ENCODE data around the gene DCUN1D1.
A peak's percentile ranks its signal among the peaks of the same experiment; 100 is the strongest.

Gene DCUN1D1

DNA sequence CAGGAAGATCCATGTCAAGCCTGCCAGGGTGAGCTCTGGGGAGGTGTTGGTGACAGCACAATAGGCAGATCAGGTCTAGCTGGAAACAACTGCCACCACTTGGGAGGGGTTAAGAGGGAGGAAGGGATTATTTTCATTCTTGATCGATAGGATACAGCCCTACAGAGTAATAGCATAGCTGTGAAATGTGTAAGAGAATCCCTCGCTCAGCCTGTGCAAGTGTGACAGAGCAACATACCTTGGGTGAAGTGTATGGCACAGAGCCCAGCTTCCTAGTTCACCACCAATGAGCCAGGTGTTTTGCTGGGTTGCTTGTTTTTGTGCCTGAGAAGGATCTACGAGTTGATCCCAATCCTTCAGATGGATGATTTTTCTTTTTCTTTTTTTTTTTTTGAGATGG is 9.2 kb upstream of the DCUN1D1 start:
- TF ChIP-seq, protein P1, sequence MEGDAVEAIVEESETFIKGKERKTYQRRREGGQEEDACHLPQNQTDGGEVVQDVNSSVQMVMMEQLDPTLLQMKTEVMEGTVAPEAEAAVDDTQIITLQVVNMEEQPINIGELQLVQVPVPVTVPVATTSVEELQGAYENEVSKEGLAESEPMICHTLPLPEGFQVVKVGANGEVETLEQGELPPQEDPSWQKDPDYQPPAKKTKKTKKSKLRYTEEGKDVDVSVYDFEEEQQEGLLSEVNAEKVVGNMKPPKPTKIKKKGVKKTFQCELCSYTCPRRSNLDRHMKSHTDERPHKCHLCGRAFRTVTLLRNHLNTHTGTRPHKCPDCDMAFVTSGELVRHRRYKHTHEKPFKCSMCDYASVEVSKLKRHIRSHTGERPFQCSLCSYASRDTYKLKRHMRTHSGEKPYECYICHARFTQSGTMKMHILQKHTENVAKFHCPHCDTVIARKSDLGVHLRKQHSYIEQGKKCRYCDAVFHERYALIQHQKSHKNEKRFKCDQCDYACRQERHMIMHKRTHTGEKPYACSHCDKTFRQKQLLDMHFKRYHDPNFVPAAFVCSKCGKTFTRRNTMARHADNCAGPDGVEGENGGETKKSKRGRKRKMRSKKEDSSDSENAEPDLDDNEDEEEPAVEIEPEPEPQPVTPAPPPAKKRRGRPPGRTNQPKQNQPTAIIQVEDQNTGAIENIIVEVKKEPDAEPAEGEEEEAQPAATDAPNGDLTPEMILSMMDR (IDR thresholded peaks at IDR 0.05; ENCODE audit: borderline replicate concordance, control extremely low read depth, extremely low read depth, insufficient read depth, missing control alignments): no peak
- no peak for DNase-seq (ENCODE audit: low spot score)
- in situ Hi-C loops (cut with MboI; ENCODE audit: low sequenced_read_pairs, unreplicated experiment): no loop called here

DNA sequence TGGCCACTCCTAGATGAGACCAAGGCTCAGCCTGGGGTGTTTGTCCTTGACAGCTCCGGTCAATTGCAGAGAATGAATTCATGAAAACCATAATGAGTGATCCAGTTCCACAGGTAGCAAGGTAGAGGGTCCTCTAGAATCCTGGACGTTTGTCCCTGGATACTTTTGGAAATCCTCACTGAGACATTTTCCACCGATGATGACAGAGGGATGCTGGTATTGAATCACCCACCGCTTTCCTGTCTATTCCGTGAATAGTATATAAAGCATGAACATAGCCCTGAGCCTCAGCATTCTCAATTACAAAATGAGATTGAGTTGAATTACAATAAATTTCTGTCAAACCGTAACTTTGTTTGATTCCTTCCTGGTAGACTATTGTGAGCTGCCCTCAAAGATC is 5.7 kb upstream of the DCUN1D1 start:
- DNase-seq (ENCODE audit: low spot score): no peak
- in situ Hi-C loops (cut with MboI; ENCODE audit: low sequenced_read_pairs, unreplicated experiment): no loop called here
- TF ChIP-seq, protein P1 (IDR thresholded peaks at IDR 0.05; ENCODE audit: borderline replicate concordance, control extremely low read depth, extremely low read depth, insufficient read depth, missing control alignments): no peak

DNA sequence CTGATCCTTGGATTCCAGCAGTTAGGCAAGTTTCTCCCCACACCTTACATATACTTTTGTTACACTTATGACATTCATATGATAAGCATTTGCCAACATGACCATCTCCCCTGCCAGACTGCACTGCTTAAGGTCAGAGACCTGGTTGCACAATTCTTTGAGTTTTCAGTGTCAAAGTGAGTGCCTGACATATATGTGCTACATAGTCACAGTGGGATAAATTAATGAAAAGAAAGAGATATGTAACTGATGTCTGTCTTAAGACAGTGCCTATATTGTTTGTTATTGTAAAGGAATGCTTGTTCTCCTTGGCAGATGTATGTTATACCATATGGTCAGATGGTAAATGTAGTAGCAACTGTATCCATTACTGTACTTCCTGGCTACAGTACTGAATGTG is 3.5 kb upstream of the DCUN1D1 start:
- TF ChIP-seq, protein P1 (IDR thresholded peaks at IDR 0.05; ENCODE audit: borderline replicate concordance, control extremely low read depth, extremely low read depth, insufficient read depth, missing control alignments): no peak
- DNase-seq (ENCODE audit: low spot score): no peak
- in situ Hi-C loops (cut with MboI; ENCODE audit: low sequenced_read_pairs, unreplicated experiment): no loop called here

DNA sequence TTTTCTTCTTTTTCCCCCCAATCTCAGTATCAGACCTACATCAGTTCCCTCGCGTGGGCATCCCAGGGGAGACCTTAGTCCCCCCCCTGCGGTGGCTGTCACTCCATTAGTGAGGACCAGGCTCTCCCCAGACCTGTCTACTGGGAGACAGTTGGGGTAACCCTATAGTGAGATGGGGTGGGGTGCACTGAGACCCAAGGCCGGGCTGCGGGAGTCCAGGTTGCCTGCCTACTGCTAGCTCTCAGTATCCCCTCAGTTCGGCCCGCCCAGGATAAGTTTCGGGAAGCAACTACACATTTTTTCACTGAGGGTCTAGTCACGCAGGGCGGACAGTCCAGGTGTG is 671 bp upstream of the DCUN1D1 start:
- TF ChIP-seq, protein P1 (IDR thresholded peaks at IDR 0.05; ENCODE audit: borderline replicate concordance, control extremely low read depth, extremely low read depth, insufficient read depth, missing control alignments): no peak
- no peak for DNase-seq (ENCODE audit: low spot score)
- in situ Hi-C loops (cut with MboI; ENCODE audit: low sequenced_read_pairs, unreplicated experiment): no loop called here

DNA sequence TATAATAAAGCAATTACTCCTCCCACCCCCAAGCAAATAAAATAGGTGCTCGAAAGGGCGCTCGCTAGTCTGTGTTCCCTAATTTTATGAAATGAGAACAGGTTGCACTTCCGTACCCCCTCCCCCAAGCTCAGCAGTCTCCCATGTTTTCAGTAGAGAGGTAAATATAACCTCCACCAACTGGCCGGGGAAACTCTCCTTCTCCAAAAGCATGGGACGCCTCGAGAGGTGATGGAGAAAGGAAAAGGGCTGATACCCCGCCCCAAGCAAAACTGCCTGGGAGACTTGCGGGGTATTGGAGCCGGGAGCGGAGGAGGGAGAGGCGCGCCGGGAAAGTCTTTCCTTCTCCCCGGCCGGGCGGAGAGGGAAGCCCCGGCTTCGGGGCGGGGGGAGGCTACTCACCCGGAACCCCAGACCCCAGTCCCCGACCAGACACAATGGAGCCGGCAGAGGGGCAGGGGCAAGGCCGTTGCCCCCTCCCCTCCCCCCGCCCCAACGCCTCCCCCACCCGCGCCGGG is 605 bp downstream of the DCUN1D1 start:
- TF ChIP-seq, protein P1 (IDR thresholded peaks at IDR 0.05; ENCODE audit: borderline replicate concordance, control extremely low read depth, extremely low read depth, insufficient read depth, missing control alignments): no peak
- in situ Hi-C loops (cut with MboI; ENCODE audit: low sequenced_read_pairs, unreplicated experiment): no loop called here
- peak; percentile 37 for DNase-seq (ENCODE audit: low spot score)

DNA sequence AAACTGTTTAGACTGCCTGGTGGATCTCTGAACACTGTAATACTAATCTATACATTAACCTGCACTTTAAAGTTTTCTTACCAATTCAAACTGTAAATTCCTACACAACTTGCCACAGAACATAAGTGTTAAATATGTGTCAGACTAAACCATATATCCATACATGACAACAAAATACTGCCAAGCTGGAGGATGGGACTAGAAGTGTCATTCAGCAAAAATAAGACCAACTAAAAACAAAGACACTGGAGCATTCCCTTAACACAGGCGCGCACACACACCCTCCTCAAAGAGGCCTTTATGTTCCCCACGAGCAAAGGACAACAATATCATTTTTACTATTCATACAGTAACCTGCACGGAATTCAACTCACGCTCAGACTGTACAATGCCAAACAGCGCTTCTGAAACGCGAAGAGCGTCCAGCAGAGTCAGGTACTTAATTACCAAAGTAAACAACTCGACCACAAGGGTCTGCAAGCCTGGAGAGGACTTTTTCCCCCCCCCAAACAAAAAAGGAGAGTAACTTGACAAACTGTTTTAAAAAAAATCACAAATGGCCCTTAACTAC is 1.1 kb downstream of the DCUN1D1 start:
- TF ChIP-seq, protein P1 (IDR thresholded peaks at IDR 0.05; ENCODE audit: borderline replicate concordance, control extremely low read depth, extremely low read depth, insufficient read depth, missing control alignments): no peak
- DNase-seq (ENCODE audit: low spot score): no peak
- in situ Hi-C loops (cut with MboI; ENCODE audit: low sequenced_read_pairs, unreplicated experiment): no loop called here

Data from GM13976 (cell line).